HG03521 (cell line): Measurements from ENCODE around the gene KIF26A.

Experiments
- ATAC-seq: cut with Tn5 transposase; IDR thresholded peaks from one replicate; pipeline ENCODE4 v1.9.1; 2021; ENCODE audit warnings: mild to moderate bottlenecking, moderate library complexity; ENCODE audit not compliant: unreplicated experiment

KIF26A gene

GRCh38 chr14:104190396-104191000 lies 52.1 kb downstream of the KIF26A start:
- no peak for ATAC-seq

DNA sequence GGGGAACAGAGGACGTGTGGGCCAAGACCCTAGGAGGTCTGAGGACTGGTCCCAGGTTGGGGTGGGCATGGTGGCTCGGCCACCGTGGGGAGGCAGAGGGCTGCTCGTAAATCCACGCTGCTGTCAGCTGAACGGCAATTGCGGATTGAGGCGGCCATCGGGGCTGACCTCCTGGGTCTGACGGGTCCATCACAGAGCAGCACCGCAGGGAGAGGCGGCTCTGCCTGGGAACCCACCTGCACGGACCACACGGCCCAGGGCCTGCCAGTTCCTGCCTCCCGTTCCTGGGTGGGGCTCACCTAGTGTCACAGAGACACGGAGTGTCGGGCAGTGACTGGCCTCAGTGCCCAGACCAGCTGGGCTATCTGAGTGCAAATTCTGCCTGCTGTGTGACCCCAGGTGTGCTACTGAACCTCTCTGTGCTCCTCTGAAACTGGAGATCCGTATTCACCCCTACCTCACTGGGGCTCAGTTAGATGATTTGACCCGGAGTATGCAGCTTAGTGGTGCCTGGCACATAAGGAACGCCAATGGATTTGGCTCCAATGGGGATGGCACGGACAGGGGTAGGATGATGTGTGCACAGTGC lies 53.1 kb downstream of the KIF26A start:
- no peak for ATAC-seq

- ATAC-seq, result no peak
Observed at GRCh38 chr14:104192146-104192882, 53.9 kb downstream of the KIF26A start.

DNA sequence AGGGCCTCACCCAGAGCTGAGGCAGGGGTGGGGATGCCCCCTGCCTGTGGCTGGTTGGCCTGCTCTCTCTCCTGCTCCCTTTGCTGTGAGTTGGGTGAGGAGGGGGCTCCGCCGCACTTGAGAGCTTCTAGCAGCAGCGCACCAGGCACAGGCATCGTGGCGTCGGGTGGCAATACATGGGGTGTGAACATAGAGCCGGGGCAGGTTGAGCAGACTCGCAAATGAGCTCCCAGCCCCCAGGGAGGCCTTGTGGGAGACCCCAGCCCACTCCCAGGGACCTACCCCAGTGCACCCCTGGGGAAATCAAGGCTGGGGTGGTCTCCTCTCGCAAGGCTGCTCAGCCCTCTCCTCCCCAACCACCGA lies 54.5 kb downstream of the KIF26A start:
- no peak for ATAC-seq

DNA sequence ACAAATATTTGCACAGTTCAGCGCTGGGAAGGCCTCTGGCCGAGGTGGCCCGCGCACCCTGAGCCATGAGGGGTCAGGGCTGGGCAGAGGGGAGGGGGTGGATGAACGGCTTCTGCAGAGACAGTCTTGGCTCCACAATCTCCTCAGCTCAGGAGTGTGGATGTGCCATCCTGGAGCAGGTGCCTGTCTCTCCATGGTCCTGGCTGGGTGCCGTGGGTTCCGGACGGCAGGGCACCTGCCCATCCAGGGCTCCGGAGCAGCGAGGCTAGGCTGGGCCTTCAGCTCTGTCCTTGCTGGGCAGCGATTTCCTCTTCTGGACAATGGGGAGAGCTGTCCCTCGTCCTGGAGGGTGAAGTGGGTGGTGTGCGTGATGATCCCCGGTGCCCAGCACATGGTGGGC lies 55.6 kb downstream of the KIF26A start:
- ATAC-seq, result no peak

- no peak for ATAC-seq
Observed at GRCh38 chr14:104194716-104195115, 56.3 kb downstream of the KIF26A start.

- no peak for ATAC-seq
Observed at GRCh38 chr14:104195361-104195760, 57.0 kb downstream of the KIF26A start.

DNA sequence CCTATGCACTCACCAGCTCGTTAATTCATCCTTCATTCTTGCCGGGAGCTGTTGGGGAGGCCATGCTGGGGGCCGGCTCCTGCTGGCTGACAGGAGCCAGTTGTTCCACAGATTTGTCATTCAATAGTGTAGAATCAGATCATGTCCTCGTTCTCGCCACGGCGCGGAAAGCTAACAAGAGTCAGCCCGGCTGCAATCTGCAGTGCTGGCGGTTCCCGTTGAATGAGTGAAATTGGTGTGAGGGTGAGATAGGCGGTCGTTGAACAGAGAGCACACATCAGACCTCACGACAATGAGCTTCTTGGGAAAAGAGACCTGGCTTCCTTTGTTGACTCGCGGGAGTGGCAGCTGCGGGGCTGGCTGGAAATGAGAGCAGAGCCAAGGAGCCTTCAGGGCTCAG lies 57.5 kb downstream of the KIF26A start:
- ATAC-seq, result no peak

DNA sequence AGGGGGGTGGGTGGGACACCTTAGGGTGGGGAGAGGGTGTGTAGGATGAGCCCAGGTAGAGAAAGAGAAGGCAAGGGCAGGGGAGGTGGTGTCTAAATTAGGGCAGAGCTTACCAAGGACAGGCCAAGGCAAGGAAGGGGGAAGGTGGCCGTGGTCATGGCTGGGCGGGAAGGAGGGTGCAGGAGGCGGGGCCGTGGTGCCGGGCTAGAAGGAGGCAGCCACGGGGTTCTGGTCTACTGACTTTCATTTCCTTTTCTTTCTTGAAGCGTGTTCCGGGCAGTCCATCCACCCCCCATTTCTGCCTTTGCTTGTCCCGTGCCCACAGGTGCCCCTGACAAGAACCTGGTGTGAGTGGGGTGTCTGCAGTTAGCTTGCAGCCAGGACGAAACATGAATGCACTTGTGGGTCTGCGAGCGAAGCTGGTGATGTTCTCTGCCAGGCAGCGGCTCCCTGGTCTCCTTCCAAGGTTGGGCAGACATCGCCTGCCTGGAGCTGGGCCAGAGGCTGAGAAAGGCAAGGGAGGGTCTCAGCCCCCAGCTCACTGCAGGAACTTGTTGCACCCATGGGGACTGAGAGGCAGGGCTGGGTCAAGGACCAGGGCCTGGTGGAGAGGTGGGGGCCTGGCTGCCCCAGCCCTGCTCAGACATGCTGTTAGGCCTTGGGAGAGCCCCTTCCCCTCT lies 58.2 kb downstream of the KIF26A start:
- no peak for ATAC-seq

GRCh38 chr14:104197449-104198247 lies 59.3 kb downstream of the KIF26A start:
- no peak for ATAC-seq

DNA sequence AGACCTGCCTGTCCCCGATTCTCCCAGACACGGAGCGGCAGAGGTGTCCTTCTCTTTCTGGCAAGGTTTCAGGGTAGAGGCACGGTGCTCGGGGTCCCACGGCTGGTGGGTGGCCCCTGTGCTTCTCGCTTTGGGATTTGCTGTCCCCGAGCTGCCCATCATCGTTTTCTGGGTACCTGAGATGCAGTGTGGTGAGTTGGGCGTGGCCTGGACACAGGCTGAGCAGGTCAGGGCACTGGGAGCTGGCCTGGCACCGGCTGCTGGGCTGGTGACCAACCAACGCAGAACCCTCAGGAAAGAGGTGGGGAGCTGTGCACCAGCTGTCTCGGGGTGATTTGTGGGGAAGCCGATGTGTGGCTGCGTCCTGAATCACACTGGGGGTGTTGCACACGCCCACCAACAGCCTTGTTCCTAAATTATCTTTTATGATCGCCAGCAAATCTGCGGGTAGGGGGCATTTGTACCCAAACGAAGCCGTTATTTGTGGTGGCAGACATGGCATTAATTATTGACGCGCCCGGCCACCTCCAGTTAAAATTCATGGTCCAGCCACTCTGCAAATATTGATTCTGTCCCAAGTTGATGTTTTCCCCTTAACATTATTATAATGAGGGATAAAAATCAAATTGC lies 61.0 kb downstream of the KIF26A start:
- no peak for ATAC-seq

- ATAC-seq, result no peak
Observed at GRCh38 chr14:104200106-104200505, 61.7 kb downstream of the KIF26A start.

- no peak for ATAC-seq
Observed at GRCh38 chr14:104200591-104200990, 62.2 kb downstream of the KIF26A start.

DNA sequence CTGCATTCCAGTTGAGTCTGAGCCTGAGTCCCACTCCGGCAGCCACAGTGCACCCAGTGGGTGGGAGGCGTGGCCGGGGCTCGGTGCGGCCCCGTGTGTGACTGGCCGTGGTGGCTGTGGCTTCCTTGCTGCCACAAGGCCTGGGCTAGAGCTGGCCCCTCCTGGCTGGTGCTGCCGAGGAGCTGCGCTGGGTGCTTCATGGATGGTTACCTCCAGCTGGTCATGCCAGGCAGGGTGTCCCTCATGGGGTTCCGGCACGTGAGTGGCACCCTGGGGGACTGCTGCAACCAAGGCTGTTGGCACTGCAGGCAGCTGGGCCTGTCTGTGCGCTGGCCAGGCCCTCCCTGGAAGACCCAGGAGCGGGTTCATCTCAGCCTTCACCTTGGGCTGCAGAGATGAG lies 62.7 kb downstream of the KIF26A start:
- ATAC-seq, result no peak

- ATAC-seq, result no peak
Observed at GRCh38 chr14:104201496-104201895, 63.1 kb downstream of the KIF26A start.

- no peak for ATAC-seq
Observed at GRCh38 chr14:104202259-104203070, 64.1 kb downstream of the KIF26A start.

- no peak for ATAC-seq
Observed at GRCh38 chr14:104203071-104203425, 64.7 kb downstream of the KIF26A start.

DNA sequence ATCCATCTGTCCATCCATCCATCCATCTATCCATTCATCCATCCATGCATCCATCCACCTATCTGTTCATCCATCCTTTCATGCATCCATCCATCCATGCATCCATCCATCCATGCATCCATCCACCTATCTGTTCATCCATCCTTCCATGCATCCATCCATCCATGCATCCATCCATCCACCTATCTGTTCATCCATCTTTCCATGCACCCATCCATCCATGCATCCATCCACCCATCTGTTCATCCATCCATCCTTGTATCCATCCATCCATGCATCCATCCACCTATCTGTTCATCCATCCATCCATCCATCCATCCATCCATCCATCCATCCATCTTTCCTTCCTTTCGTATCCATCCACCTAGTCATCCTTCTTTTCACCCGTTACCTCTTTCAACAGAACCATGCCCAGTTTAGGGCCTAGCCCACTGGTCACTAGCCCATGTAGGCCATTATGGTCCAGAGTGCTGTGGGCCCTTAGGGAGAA lies 66.3 kb downstream of the KIF26A start:
- no peak for ATAC-seq

DNA sequence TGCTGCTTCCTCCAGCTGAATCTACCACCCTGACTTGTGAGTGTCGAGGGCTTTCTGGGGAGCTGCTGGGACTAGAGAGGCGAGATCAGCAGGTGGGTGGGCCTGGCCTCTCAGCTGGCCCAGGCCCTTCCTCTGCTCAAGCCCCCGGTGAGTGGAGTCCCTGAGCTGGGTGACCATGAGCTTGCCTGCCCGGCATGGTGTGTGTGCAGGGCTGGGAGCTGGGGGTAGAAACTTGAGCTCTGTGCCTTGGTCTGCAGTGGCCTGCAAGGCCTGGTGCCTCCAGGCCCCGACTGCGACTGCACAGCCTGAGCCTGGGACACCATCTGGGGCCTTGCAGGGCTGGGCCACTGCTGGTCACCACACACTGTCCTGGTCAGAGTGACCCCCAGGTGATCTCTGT lies 67.4 kb downstream of the KIF26A start:
- ATAC-seq, result no peak
